ENCODE results near the gene B3GAT1. TPM values are rescaled to one million over a fixed set of nuclear protein-coding genes. Genes with fewer than 3 reads are reported as not detected.

Gene B3GAT1
- total RNA-seq, 1 experiment from 2014 or later: 0.10 TPM

- DNase-seq (ENCODE audit: low read depth, low spot score) (no peak), ATAC-seq (peak; percentile 39)
- Histone ChIP-seq H3K36me3 (ENCODE audit: control insufficient read depth, insufficient read depth, low read length) (no peaks in the 10 kb centered on the region), H3K4me1 (ENCODE audit: control insufficient read depth, insufficient read depth, low read length) (no peaks in the 10 kb centered on the region), H3K27me3 (ENCODE audit: control insufficient read depth, insufficient read depth, low read length) (peaks cover 51% of the 10 kb centered on the region), H3K4me3 (ENCODE audit: low read depth in 2 of 2, low read length in 2 of 2) (no peak overlapping the region), H3K9me3 (ENCODE audit: control insufficient read depth, insufficient read depth, low read depth, low read length) (no peaks in the 10 kb centered on the region), H3K27ac (ENCODE audit: low read length) (no peak overlapping the region)
- BruUV-seq (replicated peaks): no TSS peak
- ChIA-PET CTCF (no interaction called here), POLR2A (no interaction called here)
- in situ Hi-C loops (cut with HindIII; ENCODE audit: low pct_unique_long_range_greater_than_20kb, low sequenced_read_pairs) (no loop called here), intact Hi-C loops (cut with micrococcal nuclease; ENCODE audit: unreplicated experiment) (no loop called here)
- TF ChIP-seq, protein P1, sequence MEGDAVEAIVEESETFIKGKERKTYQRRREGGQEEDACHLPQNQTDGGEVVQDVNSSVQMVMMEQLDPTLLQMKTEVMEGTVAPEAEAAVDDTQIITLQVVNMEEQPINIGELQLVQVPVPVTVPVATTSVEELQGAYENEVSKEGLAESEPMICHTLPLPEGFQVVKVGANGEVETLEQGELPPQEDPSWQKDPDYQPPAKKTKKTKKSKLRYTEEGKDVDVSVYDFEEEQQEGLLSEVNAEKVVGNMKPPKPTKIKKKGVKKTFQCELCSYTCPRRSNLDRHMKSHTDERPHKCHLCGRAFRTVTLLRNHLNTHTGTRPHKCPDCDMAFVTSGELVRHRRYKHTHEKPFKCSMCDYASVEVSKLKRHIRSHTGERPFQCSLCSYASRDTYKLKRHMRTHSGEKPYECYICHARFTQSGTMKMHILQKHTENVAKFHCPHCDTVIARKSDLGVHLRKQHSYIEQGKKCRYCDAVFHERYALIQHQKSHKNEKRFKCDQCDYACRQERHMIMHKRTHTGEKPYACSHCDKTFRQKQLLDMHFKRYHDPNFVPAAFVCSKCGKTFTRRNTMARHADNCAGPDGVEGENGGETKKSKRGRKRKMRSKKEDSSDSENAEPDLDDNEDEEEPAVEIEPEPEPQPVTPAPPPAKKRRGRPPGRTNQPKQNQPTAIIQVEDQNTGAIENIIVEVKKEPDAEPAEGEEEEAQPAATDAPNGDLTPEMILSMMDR (IDR thresholded peaks at IDR 0.05): no peak
- TF ChIP-seq REST (IDR thresholded peaks at IDR 0.05; ENCODE audit: insufficient read depth in 1 of 2, low read depth in 2 of 2, low read length in 1 of 2): no peak
- TF ChIP-seq SIN3A (IDR thresholded peaks at IDR 0.05; ENCODE audit: borderline replicate concordance, insufficient read depth, low read depth, low read length): no peak
- peak; percentile 67; the same call in 1 of the 2 replicates for TF ChIP-seq TCF7L2 (IDR thresholded peaks at IDR 0.05; ENCODE audit: low read depth, low read length)
- TF ChIP-seq POLR2AphosphoS5 (IDR thresholded peaks at IDR 0.05; ENCODE audit: low read depth, low read length): no peak
Observed at GRCh38 chr11:134413043-134413825, 1.2 kb upstream of the B3GAT1 start.

DNA sequence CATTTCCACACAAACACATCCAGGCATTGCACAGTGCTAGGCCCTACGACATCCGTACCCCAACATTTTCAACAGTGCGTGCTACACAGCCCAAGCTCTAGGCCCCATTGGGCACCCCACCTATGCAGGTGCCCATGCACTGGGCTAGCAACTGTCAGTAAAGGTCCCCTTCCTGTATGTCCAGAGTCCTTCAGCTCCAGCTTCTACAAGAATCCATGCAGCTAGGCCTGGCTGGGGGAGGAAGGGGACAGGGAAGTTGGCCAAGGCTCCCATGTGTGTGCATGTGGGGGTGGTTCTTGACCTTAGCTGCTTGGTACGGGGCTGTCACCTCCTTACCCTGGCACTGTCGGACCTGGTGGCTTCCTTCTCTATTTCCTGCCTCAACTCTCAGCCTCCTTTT is 1.3 kb downstream of the B3GAT1 start:
- H3K4me3 ChIP-seq (ENCODE audit: low read depth in 2 of 2, low read length in 2 of 2): no peak overlapping the region
- intact Hi-C loops (cut with micrococcal nuclease; ENCODE audit: unreplicated experiment) (no loop called here), in situ Hi-C loops (cut with HindIII; ENCODE audit: low pct_unique_long_range_greater_than_20kb, low sequenced_read_pairs) (no loop called here)
- H3K4me1 ChIP-seq (ENCODE audit: control insufficient read depth, insufficient read depth, low read length): no peaks in the 10 kb centered on the region
- ChIA-PET POLR2A (no interaction called here), CTCF (no interaction called here)
- no TSS peak for BruUV-seq (replicated peaks)
- no peaks in the 10 kb centered on the region for H3K36me3 ChIP-seq (ENCODE audit: control insufficient read depth, insufficient read depth, low read length)
- H3K9me3 ChIP-seq (ENCODE audit: control insufficient read depth, insufficient read depth, low read depth, low read length): no peaks in the 10 kb centered on the region
- no peak for DNase-seq (ENCODE audit: low read depth, low spot score)
- TF ChIP-seq REST (IDR thresholded peaks at IDR 0.05; ENCODE audit: insufficient read depth in 1 of 2, low read depth in 2 of 2, low read length in 1 of 2) (no peak), POLR2AphosphoS5 (IDR thresholded peaks at IDR 0.05; ENCODE audit: low read depth, low read length) (no peak), SIN3A (IDR thresholded peaks at IDR 0.05; ENCODE audit: borderline replicate concordance, insufficient read depth, low read depth, low read length) (no peak), TCF7L2 (IDR thresholded peaks at IDR 0.05; ENCODE audit: low read depth, low read length) (no peak)
- TF ChIP-seq, protein P1 (IDR thresholded peaks at IDR 0.05): no peak
- ATAC-seq: no peak
- H3K27me3 ChIP-seq (ENCODE audit: control insufficient read depth, insufficient read depth, low read length): peaks cover 44% of the 10 kb centered on the region
- H3K27ac ChIP-seq (ENCODE audit: low read length): no peak overlapping the region
